Tibial artery (tissue), 4 donors: ENCODE data around the gene CCRL2.

Experiments
- DNase-seq, 2 donors: peaks; one replicate each; pipeline ENCODE4 v3.0.0-alpha.2; 2019
- H3K27ac ChIP-seq, 2 donors: fragments of 200-600 bp; sonication (generic) in 1 of 2; 1 replicate in 1 of 2; 2 replicates in 1 of 2; pipeline ENCODE4 v1.5.1; 2018 to 2019; ENCODE audit warnings: mild to moderate bottlenecking in 1 of 2
- H3K27me3 ChIP-seq, 2 donors: fragments of 200-600 bp; sonication (generic) in 1 of 2; one replicate each; pipeline versions ENCODE4 v1.5.1 to v1.6.0; 2016 to 2019
- H3K36me3 ChIP-seq, 3 donors: fragments of 200-600 bp; sonication (generic) in 2 of 3; one replicate each; pipeline ENCODE4 v1.5.1; 2016 to 2019; ENCODE audit warnings: mild to moderate bottlenecking in 2 of 3
- H3K4me1 ChIP-seq, 4 donors: fragments of 200-600 bp; sonication (generic) in 2 of 4; 1 replicate in 3 of 4; 2 replicates in 1 of 4; pipeline ENCODE4 v1.5.1; 2016 to 2019
- H3K4me3 ChIP-seq, 2 donors: fragments of 200-600 bp; sonication (generic) in 1 of 2; 1 replicate in 1 of 2; 2 replicates in 1 of 2; pipeline ENCODE4 v1.5.1; 2018 to 2019; ENCODE audit warnings: mild to moderate bottlenecking in 2 of 2
- H3K9me3 ChIP-seq, 3 donors: fragments of 200-600 bp; sonication (generic) in 1 of 3; one replicate each; pipeline ENCODE4 v1.5.1; 2016 to 2019
- intact Hi-C: fragments of 100-400 bp; cut with DNase I; formaldehyde crosslinking; loops from one replicate; pipeline ENCODE4 v1.15.0; 2023; ENCODE audit warnings: low total_unique reads
- TF ChIP-seq, protein P1 (sequence below), 2 experiments: fragments of 200-600 bp in 1 of 2; fragments of 450-650 bp in 1 of 2; IDR thresholded peaks; one replicate each; pipeline ENCODE4 v1.5.1; 2017 to 2019; ENCODE audit warnings: antibody characterized with exemption in 2 of 2, mild to moderate bottlenecking in 1 of 2, moderate library complexity in 1 of 2

The CCRL2 gene

DNA sequence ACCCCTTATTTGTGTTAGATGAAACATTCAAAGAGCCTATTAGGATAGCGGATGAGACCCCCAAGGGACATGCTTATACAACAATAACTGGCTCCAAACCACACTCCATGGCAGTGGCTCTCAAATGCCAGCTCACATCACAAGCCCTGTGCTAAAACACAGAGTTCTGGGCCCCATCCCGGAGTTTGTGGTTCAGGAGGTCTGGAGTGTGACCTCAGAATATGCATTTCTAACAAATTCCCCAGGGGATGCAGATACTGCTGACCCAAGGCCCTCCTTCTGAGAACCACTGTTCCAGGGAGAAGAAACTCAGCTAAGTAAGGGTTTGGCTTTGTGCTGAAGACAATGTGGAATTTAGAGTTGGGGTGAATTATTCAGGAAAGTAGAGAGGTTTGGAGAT is 3.6 kb downstream of the CCRL2 start:
- intact Hi-C loops, result no loop called here
- Histone ChIP-seq H3K9me3 (no peaks in the 10 kb centered on the region), H3K27me3 (peaks cover 0 to 2% of the 10 kb centered on the region in 2 donors), H3K4me3 (no peak overlapping the region), H3K27ac (no peak overlapping the region), H3K4me1 (peaks cover 0 to 10% (median 4%) of the 10 kb centered on the region in 4 donors), H3K36me3 (no peaks in the 10 kb centered on the region)
- DNase-seq, result no peak
- TF ChIP-seq, protein P1, sequence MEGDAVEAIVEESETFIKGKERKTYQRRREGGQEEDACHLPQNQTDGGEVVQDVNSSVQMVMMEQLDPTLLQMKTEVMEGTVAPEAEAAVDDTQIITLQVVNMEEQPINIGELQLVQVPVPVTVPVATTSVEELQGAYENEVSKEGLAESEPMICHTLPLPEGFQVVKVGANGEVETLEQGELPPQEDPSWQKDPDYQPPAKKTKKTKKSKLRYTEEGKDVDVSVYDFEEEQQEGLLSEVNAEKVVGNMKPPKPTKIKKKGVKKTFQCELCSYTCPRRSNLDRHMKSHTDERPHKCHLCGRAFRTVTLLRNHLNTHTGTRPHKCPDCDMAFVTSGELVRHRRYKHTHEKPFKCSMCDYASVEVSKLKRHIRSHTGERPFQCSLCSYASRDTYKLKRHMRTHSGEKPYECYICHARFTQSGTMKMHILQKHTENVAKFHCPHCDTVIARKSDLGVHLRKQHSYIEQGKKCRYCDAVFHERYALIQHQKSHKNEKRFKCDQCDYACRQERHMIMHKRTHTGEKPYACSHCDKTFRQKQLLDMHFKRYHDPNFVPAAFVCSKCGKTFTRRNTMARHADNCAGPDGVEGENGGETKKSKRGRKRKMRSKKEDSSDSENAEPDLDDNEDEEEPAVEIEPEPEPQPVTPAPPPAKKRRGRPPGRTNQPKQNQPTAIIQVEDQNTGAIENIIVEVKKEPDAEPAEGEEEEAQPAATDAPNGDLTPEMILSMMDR (IDR thresholded peaks at IDR 0.05), result no peak

DNA sequence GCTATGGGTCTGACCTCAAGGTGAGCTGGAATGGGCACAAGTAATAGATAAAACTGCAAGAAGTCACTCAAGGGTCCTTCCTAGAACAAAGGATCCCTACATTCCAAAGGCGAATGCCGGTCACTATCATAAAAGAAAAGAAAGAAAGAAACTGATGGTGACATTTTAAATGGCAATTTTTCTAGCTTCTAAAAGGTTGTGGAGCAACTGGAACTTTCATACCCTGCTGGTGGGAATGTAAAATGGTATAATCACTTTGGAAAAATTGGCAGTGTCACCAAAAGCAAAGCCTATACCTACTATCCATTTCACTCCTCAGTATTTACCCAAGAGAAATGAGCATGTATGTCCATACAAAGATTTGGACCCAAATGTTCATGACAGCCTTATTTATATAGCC is 4.2 kb downstream of the CCRL2 start:
- H3K4me3 ChIP-seq, result no peak overlapping the region
- H3K27ac ChIP-seq, result no peak overlapping the region
- H3K4me1 ChIP-seq, result peaks cover 0 to 6% (median 0%) of the 10 kb centered on the region in 4 donors
- no peaks in the 10 kb centered on the region for H3K9me3 ChIP-seq
- intact Hi-C loops, result no loop called here
- no peaks in the 10 kb centered on the region for H3K36me3 ChIP-seq
- TF ChIP-seq, protein P1 (IDR thresholded peaks at IDR 0.05), result no peak
- DNase-seq, result no peak
- H3K27me3 ChIP-seq, result peaks cover 0 to 2% of the 10 kb centered on the region in 2 donors

DNA sequence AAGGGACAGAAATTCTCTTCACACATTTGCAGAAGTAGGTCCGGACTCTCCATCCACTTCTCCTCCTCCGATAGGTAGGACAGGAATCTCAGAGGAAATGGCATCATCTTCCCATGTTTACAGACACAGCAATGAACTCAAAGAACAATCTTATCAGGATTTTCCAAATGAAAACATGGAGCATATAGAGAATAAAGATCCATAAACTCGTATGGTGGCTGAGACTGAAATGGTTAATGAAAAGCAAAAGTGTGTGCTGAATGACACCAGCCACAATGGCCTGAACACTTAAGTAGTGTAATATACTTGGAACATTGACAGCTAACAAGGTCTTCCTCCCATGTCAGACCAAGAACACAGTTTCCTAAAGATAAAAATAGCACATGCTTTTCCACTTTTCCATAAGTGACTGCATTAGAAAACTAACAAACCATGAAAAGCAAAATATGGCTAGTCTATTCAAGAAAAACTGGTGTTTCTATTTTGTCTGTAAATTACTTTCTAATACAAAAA is 5.8 kb downstream of the CCRL2 start:
- DNase-seq, result no peak
- no peak overlapping the region for H3K4me3 ChIP-seq
- no peak overlapping the region for H3K27ac ChIP-seq
- intact Hi-C loops, result no loop called here
- no peaks in the 10 kb centered on the region for H3K36me3 ChIP-seq
- TF ChIP-seq, protein P1 (IDR thresholded peaks at IDR 0.05), result no peak
- H3K4me1 ChIP-seq, result peaks cover 0 to 2% (median 0%) of the 10 kb centered on the region in 4 donors
- H3K27me3 ChIP-seq, result peaks cover 0 to under 1% of the 10 kb centered on the region in 2 donors
- no peaks in the 10 kb centered on the region for H3K9me3 ChIP-seq

DNA sequence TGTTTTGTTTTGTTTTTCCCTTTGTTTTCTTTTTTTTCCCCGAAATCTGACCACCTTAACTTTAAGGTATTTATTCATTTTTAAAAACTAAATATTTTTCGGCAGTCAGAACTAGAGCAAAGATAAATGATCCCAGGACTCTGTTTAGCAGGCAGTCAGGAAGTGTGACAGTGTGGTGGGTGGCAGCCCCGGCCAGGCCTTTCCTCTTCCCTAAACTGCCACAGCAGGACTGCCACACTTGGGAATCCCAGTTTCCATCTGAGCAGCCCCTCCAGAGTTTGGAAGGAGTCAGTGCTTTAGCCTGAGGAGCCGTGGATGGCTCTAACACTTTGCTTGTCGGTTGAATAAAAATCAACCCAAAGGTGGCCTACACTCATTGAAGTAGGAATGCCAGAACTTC is 6.9 kb downstream of the CCRL2 start:
- H3K27ac ChIP-seq, result no peak overlapping the region
- no peak for DNase-seq
- TF ChIP-seq, protein P1 (IDR thresholded peaks at IDR 0.05), result no peak
- no peaks in the 10 kb centered on the region for H3K27me3 ChIP-seq
- H3K36me3 ChIP-seq, result no peaks in the 10 kb centered on the region
- no peaks in the 10 kb centered on the region for H3K9me3 ChIP-seq
- intact Hi-C loops, result no loop called here
- H3K4me3 ChIP-seq, result no peak overlapping the region
- no peaks in the 10 kb centered on the region for H3K4me1 ChIP-seq

DNA sequence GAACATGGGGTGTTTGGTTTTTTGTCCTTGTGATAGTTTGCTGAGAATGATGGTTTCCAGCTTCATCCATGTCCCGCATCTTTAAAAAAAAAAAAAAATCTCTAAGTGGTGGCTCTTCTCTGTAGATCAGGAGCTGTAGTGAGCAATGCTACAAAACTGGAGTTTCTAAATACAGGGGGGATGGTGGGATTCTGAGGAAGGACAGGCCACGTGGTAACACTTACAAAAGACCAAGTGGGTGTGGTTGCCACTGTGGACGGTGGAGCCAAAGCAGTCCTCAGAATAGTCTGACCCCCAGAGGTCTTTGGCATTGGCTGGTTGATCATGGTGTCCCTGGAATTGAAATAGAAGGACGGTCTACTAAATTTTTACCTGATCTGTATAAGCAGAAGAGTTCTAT is 7.7 kb downstream of the CCRL2 start:
- no peaks in the 10 kb centered on the region for H3K4me1 ChIP-seq
- no peak for DNase-seq
- H3K36me3 ChIP-seq, result no peaks in the 10 kb centered on the region
- intact Hi-C loops, result no loop called here
- H3K27ac ChIP-seq, result no peak overlapping the region
- no peaks in the 10 kb centered on the region for H3K9me3 ChIP-seq
- H3K27me3 ChIP-seq, result no peaks in the 10 kb centered on the region
- H3K4me3 ChIP-seq, result no peak overlapping the region
- TF ChIP-seq, protein P1 (IDR thresholded peaks at IDR 0.05), result no peak
